ENCODE measurements around the gene RGS21.

DNA sequence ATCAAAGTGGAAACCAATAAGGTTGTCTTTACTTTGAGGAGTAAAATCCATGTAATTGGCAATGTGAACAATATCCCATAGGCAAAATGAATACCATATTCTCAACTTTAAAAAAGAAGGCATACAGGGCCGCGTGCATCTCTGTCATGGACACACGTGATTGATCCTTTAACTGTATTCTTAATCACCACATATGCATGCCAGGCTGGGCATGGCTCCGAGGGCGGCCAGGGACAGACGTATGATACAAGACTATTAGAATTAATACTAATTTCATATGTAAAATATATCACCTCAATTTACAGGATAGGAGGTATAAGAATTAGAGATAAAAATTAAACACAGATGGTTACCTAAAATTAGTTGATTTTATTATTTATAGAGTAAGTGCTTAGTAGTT is 11.2 kb downstream of the RGS21 start:
- TF ChIP-seq, protein P1, sequence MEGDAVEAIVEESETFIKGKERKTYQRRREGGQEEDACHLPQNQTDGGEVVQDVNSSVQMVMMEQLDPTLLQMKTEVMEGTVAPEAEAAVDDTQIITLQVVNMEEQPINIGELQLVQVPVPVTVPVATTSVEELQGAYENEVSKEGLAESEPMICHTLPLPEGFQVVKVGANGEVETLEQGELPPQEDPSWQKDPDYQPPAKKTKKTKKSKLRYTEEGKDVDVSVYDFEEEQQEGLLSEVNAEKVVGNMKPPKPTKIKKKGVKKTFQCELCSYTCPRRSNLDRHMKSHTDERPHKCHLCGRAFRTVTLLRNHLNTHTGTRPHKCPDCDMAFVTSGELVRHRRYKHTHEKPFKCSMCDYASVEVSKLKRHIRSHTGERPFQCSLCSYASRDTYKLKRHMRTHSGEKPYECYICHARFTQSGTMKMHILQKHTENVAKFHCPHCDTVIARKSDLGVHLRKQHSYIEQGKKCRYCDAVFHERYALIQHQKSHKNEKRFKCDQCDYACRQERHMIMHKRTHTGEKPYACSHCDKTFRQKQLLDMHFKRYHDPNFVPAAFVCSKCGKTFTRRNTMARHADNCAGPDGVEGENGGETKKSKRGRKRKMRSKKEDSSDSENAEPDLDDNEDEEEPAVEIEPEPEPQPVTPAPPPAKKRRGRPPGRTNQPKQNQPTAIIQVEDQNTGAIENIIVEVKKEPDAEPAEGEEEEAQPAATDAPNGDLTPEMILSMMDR (IDR thresholded peaks at IDR 0.05): no peak
- TF ChIP-seq POLR2A (IDR thresholded peaks at IDR 0.05): no peak

Data from uterus (tissue), 2 donors.